ENCODE results near the gene OR10A4.
"Not testable (repeated sequence)": the region's sequence is repeated elsewhere in the genome, so short reads cannot be mapped to it uniquely, and the experiment has no call there.

Gene OR10A4

GRCh38 chr11:6894097-6894496 is 17.7 kb downstream of the OR10A4 start:
- DNase-seq (ENCODE audit: extremely low read depth in 1 of 2, low read depth in 1 of 2) = no peak

DNA sequence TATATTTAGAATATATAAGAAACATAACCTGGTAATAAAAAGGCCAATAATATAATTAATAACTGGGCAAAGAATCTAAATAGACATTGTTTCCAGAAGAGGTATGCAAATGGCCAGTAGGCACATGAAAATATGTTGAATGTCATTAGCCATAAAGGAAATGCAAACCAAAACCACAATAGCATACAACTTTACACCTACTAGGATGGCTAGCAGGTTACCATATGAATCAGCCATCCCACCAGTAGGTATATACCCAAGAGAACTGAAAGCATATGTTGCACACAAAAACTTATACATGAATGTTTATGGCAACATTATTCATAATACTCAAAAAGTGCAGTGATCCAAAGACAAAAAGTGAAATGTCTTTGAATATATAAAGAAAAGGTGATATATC is 18.6 kb downstream of the OR10A4 start:
- no peak for DNase-seq (ENCODE audit: extremely low read depth in 1 of 2, low read depth in 1 of 2)

GRCh38 chr11:6898911-6899310 is 22.5 kb downstream of the OR10A4 start:
- DNase-seq (ENCODE audit: extremely low read depth in 1 of 2, low read depth in 1 of 2) = no peak

DNA sequence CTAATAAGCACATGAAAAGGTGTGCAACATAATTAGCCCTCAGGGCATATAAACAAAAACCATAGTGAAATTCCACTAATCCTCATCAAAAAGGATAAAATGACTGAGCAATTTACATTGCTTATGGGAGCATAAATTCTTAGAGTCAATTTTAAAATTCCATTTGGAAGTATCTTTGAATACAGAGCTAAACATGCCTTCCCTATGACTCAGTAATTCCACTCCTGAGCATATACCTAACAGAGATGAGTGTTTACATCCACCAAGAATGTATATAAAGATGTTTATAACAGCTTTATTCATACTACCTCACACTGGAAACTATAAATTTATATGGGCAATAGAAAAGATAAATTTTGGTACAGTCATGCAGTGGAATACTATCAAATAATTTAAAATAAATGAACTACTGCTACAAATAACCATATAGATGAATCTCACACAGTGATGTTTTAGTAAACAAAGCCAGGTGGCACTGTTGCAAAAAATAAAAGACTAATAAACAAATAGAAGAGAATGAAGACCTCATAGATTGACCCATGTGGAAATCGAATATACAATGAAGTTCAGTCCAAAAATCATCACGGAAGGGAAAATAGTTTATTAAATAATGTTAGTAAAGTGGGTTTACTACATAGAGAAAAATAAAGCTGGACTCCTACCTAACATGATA is 24.0 kb downstream of the OR10A4 start:
- DNase-seq (ENCODE audit: extremely low read depth in 1 of 2, low read depth in 1 of 2) = no peak

DNA sequence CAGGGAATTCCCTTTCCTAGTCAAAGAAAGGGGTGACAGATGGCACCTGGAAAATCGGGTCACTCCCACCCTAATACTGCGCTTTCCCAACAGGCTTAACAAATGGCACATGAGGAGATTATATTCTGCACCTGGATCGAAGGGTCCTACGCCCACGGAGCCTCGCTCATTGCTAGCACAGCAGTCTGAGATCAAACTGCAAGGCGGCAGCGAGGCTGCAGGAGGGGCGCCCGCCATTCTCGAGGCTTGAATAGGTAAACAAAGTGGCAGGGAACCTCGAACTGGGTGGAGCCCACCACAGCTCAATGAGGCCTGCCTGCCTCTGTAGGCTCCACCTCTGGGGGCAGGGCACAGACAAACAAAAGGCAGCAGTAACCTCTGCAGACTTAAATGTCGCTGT is 28.4 kb downstream of the OR10A4 start:
- not testable (repeated sequence) for DNase-seq (ENCODE audit: extremely low read depth in 1 of 2, low read depth in 1 of 2)

- no peak for DNase-seq (ENCODE audit: extremely low read depth in 1 of 2, low read depth in 1 of 2)
Measured at GRCh38 chr11:6911378-6911777, 35.0 kb downstream of the OR10A4 start.

DNA sequence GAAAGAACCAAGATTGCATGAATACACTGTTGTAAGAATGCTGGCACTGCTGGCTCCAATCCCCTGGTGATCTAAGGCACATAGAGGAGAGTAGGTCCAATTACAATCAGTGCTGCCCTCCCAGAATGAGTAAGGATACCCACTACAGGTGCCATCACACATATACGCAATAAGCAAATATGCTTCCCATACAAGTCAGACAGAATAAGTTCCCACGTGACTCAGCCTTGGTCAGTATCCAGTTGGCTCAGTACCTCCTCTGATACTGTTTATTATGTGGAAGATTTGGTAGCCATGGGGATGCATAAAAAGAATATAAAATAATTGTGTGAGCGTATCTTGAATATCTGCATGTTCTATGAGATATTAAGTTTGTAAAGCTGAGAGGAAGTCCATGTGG is 35.5 kb downstream of the OR10A4 start:
- no peak for DNase-seq (ENCODE audit: extremely low read depth in 1 of 2, low read depth in 1 of 2)

DNA sequence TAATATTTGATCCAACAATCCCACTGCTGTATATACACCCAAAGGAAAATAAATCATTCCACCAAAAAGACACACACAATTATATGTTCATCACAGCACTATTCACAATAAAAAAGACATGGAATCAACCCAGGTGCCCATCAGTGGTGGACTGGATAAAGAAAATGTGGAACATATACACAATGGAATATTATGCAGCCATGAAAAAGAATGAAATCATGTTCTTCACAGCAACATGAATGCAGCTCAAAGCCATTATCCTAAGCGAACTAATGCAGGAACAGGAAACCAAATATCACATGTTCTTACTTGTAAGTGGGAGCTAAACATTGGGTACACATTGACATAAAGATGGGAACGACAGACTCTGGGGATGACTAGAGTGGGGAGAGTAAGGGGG is 43.3 kb downstream of the OR10A4 start:
- DNase-seq (ENCODE audit: extremely low read depth in 1 of 2, low read depth in 1 of 2) = no peak

- DNase-seq (ENCODE audit: extremely low read depth in 1 of 2, low read depth in 1 of 2) = no peak
Measured at GRCh38 chr11:6920702-6921101, 44.3 kb downstream of the OR10A4 start, which contains the start of gene OR2D3. Gene OR2D3 (plus strand): TSS chr11:6921002. CDS start chr11:6921002, 0 bp downstream.

DNA sequence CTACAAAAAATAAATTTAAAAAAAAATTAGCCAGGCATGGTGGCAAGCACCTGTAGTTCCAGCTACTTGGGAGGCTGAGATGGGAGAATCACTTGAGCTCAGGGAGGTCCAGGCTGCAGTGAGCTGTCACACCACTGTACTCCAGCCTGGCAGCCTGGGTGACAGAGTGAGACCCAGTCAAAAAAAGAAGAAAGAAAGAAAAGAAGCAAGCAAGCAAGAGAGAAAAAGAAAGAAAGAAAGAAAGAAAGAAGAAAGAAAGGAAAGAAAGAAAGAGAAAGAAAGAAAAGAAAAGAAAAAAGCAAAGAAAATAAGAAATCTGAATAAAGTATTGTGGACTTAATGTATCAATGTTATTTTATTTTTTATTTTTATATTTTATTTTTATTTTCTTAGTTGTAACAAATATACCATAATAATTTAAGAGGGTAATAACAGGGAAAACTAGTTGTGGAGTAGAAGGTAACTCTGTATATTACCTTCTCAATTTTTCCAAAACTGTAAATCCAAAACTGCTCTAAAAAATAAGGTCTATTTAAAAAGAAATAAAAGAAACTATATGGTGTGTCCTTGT is 48.7 kb downstream of the OR10A4 start:
- no peak for DNase-seq (ENCODE audit: extremely low read depth in 1 of 2, low read depth in 1 of 2)

DNA sequence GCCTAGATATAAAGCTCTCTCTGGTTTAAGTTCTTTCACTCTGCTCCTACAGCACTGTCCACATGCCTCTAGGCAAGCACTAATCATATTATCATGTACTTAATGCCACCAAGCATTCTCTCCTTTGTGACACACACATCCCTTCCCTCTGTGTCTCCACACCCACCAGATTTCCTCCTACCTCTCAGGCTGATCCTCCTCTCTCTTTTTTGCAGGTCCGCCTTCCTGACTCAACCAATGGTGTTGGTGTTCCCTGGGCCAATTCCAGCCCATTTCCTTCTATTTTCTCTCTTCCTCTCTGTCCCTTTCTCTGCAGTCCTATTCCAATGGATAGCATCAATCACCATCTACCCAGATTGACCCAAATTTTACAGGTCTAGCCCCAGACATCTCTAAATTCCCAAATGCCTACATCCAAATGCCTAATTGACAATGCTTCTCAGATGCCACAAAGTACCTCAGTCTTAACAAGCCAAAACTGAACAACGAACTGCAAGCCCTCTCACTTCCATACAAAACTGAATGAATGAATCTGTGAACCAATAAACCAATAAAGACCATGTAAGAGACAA is 49.3 kb downstream of the OR10A4 start:
- DNase-seq (ENCODE audit: extremely low read depth in 1 of 2, low read depth in 1 of 2) = no peak

DNA sequence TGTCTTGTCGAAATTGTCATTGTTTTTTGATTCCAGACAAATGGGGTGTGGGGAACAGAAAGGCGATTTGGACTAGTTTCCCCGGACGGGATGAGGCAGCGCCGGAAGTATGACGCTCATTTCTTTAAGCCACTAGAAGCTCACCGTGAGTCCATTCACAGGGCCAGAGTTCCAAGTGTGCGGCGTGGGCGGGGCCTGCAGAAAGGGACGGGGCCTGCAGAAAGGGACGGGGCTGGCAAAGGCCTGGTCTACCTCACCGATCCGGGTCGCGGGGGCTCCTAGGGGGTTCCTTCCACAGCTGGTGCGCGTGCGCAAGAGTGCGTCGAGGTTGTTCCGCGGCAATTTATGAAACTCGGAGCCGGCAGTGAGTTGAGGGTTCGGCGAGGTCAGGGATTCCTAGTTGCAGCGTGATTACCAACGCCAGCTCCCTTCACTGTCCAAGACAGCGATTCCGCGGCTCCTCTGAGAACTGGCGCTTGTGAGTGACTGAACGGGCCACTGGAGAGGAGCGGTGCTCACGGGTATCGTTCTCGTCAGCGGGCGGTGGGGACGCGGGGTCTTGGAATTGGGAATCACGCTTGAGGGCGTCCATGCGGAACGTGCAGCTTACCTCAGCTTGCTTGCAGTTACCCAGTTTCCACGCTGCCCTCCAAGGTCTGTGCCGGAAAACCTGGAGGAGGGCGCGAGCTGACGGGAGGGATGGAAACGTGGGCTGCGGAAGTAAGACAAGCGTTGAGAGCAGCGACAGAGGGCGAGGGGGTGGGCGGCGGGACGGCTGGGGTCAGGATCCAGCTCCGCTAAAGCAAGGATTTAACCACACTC is 50.0 kb downstream of the OR10A4 start, which contains the start of gene ZNF215:
Gene ZNF215 (plus strand): TSS at position 219 of the 822 bp plus-strand sequence. CDS start 5,847 bp downstream, outside the sequence.
- DNase-seq (ENCODE audit: extremely low read depth in 1 of 2, low read depth in 1 of 2) = no peak

- no peak for DNase-seq (ENCODE audit: extremely low read depth in 1 of 2, low read depth in 1 of 2)
Measured at GRCh38 chr11:6927030-6927617, 50.7 kb downstream of the OR10A4 start.

Data from activated CD8-positive, alpha-beta memory T cell treated with anti-CD3 and anti-CD28 coated beads for 1 hour (primary cell).